Mesendoderm (in vitro differentiated cells): ENCODE results near the gene RNF6.

ENCODE experiments used
- DNase-seq: peaks from one replicate; pipeline ENCODE4 v3.0.0; 2013
- H2AK5ac ChIP-seq: 2 replicates; pipeline ENCODE4 v1.6.1; 2013; ENCODE audit warnings: low read length, inconsistent platforms
- H2BK120ac ChIP-seq: 2 replicates; pipeline ENCODE4 v1.6.1; 2013; ENCODE audit warnings: low read depth, mild to moderate bottlenecking, low read length, moderate library complexity, mixed read lengths
- H2BK15ac ChIP-seq: replicated peaks from 2 replicates; pipeline ENCODE4 v1.6.1; 2013; ENCODE audit warnings: low read depth, mild to moderate bottlenecking, moderate library complexity
- H2BK5ac ChIP-seq: 2 replicates; pipeline ENCODE4 v1.6.1; 2013; ENCODE audit warnings: low read length, inconsistent platforms
- H3K18ac ChIP-seq: 2 replicates; pipeline ENCODE4 v1.6.1; 2013; ENCODE audit warnings: mild to moderate bottlenecking, low read length, mixed read lengths
- H3K23ac ChIP-seq: one replicate; pipeline ENCODE4 v1.6.1; 2013; ENCODE audit warnings: low read length
- H3K27ac ChIP-seq: 2 replicates; pipeline ENCODE4 v1.5.1; 2013; ENCODE audit warnings: low read depth, mild to moderate bottlenecking, inconsistent platforms, low read length, moderate library complexity
- H3K27me3 ChIP-seq: 2 replicates; pipeline ENCODE4 v1.6.1; 2013; ENCODE audit warnings: low read length, control low read depth, mild to moderate bottlenecking, inconsistent platforms; ENCODE audit not compliant: insufficient read depth, poor library complexity
- H3K36me3 ChIP-seq: 2 replicates; pipeline ENCODE4 v1.6.1; 2013; ENCODE audit warnings: low read length, inconsistent platforms; ENCODE audit not compliant: control insufficient read depth, insufficient read depth
- H3K4ac ChIP-seq: one replicate; pipeline ENCODE4 v1.6.1; 2013; ENCODE audit warnings: low read depth, mild to moderate bottlenecking, low read length, moderate library complexity
- H3K4me1 ChIP-seq: 2 replicates; pipeline ENCODE4 v1.6.1; 2013; ENCODE audit warnings: low read depth, low read length, inconsistent platforms; ENCODE audit not compliant: control insufficient read depth
- H3K4me2 ChIP-seq: 2 replicates; pipeline ENCODE4 v1.6.1; 2013; ENCODE audit warnings: low read length
- H3K4me3 ChIP-seq: 2 replicates; pipeline ENCODE4 v1.5.1; 2013; ENCODE audit warnings: mild to moderate bottlenecking, low read length
- H3K56ac ChIP-seq: one replicate; pipeline ENCODE4 v1.6.1; 2013; ENCODE audit warnings: low read length
- H3K79me1 ChIP-seq: 2 replicates; pipeline ENCODE4 v1.6.1; 2013; ENCODE audit warnings: low read length, inconsistent platforms
- H3K79me2 ChIP-seq: 2 replicates; pipeline ENCODE4 v1.6.1; 2013; ENCODE audit warnings: mild to moderate bottlenecking, low read length; ENCODE audit not compliant: control insufficient read depth, insufficient read depth
- H3K9ac ChIP-seq: 2 replicates; pipeline ENCODE4 v1.6.1; 2013; ENCODE audit warnings: low read length, inconsistent platforms
- H4K5ac ChIP-seq: one replicate; pipeline ENCODE4 v1.6.1; 2013; ENCODE audit warnings: low read length
- H4K8ac ChIP-seq: one replicate; pipeline ENCODE4 v1.6.1; 2013; ENCODE audit warnings: low read depth, mild to moderate bottlenecking, control low read depth, low read length, moderate library complexity
- WGBS: extraction: QIAGEN DNeasy Blood & Tissue Kit; methylation state at CpG from one replicate; pipeline ENCODE4 v1.1.7; 2013; ENCODE audit warnings: low lambda C conversion rate, missing lambda C conversion rate; ENCODE audit not compliant: insufficient coverage; ENCODE audit errors: extremely low coverage; 5-methylcytosine and 5-hydroxymethylcytosine counted together

RNF6 gene

GRCh38 chr13:26179344-26179743, 42.8 kb downstream of the RNF6 start:
- Histone ChIP-seq H2BK5ac (no peak overlapping the region), H4K5ac (no peak overlapping the region), H3K9ac (no peak overlapping the region), H3K4me1 (no peaks in the 10 kb centered on the region), H3K36me3 (no peaks in the 10 kb centered on the region), H3K4me2 (no peak overlapping the region), H3K4ac (no peak overlapping the region), H3K4me3 (no peak overlapping the region), H3K56ac (no peak overlapping the region), H3K27me3 (no peaks in the 10 kb centered on the region), H3K79me1 (no peaks in the 10 kb centered on the region), H3K79me2 (no peaks in the 10 kb centered on the region), H2BK15ac (no peak overlapping the region), H3K23ac (no peak overlapping the region), H3K27ac (no peak overlapping the region), H2BK120ac (no peak overlapping the region), H2AK5ac (no peak overlapping the region), H4K8ac (no peak overlapping the region), H3K18ac (no peak overlapping the region)
- WGBS: no CpG with 5 or more reads among the region's 2 CpGs
- no peak for DNase-seq

GRCh38 chr13:26168835-26169234, 53.3 kb downstream of the RNF6 start:
- no peak overlapping the region for H2BK120ac ChIP-seq
- no peaks in the 10 kb centered on the region for H3K36me3 ChIP-seq
- H2AK5ac ChIP-seq: no peak overlapping the region
- no peak overlapping the region for H3K4me3 ChIP-seq
- H3K4ac ChIP-seq: no peak overlapping the region
- no peak overlapping the region for H2BK15ac ChIP-seq
- no peaks in the 10 kb centered on the region for H3K79me2 ChIP-seq
- no peak overlapping the region for H3K56ac ChIP-seq
- no peaks in the 10 kb centered on the region for H3K27me3 ChIP-seq
- H4K5ac ChIP-seq: no peak overlapping the region
- H2BK5ac ChIP-seq: no peak overlapping the region
- WGBS: no CpG with 5 or more reads among the region's 3 CpGs
- H4K8ac ChIP-seq: no peak overlapping the region
- no peak for DNase-seq
- no peak overlapping the region for H3K23ac ChIP-seq
- H3K4me1 ChIP-seq: no peaks in the 10 kb centered on the region
- H3K79me1 ChIP-seq: no peaks in the 10 kb centered on the region
- H3K4me2 ChIP-seq: no peak overlapping the region
- no peak overlapping the region for H3K27ac ChIP-seq
- no peak overlapping the region for H3K18ac ChIP-seq
- no peak overlapping the region for H3K9ac ChIP-seq

GRCh38 chr13:26168237-26168814, 53.8 kb downstream of the RNF6 start:
- H4K5ac ChIP-seq: no peak overlapping the region
- H2BK120ac ChIP-seq: no peak overlapping the region
- WGBS: no CpG with 5 or more reads among the region's 6 CpGs
- H4K8ac ChIP-seq: no peak overlapping the region
- no peak overlapping the region for H3K9ac ChIP-seq
- H3K18ac ChIP-seq: no peak overlapping the region
- DNase-seq: no peak
- no peaks in the 10 kb centered on the region for H3K79me2 ChIP-seq
- H3K4me3 ChIP-seq: no peak overlapping the region
- H2BK5ac ChIP-seq: no peak overlapping the region
- H3K56ac ChIP-seq: no peak overlapping the region
- no peak overlapping the region for H3K4me2 ChIP-seq
- H3K4ac ChIP-seq: no peak overlapping the region
- H3K23ac ChIP-seq: no peak overlapping the region
- no peak overlapping the region for H2AK5ac ChIP-seq
- no peaks in the 10 kb centered on the region for H3K4me1 ChIP-seq
- H2BK15ac ChIP-seq: no peak overlapping the region
- H3K27me3 ChIP-seq: no peaks in the 10 kb centered on the region
- no peaks in the 10 kb centered on the region for H3K79me1 ChIP-seq
- H3K36me3 ChIP-seq: no peaks in the 10 kb centered on the region
- no peak overlapping the region for H3K27ac ChIP-seq

DNA sequence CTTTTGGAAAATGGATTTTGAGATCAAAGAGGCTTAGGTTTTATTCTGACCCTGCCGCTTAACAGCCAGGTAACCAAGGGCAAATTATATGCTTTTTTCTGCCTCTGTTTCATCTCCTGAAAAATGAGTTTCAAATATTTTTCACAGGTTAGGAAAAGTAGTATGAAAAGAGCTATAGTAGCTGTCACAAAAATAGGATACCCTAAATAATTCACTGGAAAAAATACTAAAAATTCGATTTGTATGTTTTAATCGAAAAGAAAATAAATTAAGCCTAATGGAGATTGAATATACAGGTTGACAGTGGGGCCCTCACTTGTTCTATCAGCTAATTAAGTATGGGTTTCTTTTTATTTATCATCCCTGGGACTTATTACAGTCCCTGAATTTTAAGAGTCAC, 58.3 kb downstream of the RNF6 start:
- WGBS: 100% methylated on average over 2 of the region's 3 CpGs
- no peak overlapping the region for H4K8ac ChIP-seq
- H3K4me2 ChIP-seq: no peak overlapping the region
- H3K4me3 ChIP-seq: no peak overlapping the region
- no peak overlapping the region for H2BK15ac ChIP-seq
- H3K9ac ChIP-seq: no peak overlapping the region
- H3K27me3 ChIP-seq: no peaks in the 10 kb centered on the region
- no peaks in the 10 kb centered on the region for H3K4me1 ChIP-seq
- H3K56ac ChIP-seq: no peak overlapping the region
- no peak overlapping the region for H3K23ac ChIP-seq
- H2AK5ac ChIP-seq: no peak overlapping the region
- no peaks in the 10 kb centered on the region for H3K36me3 ChIP-seq
- no peaks in the 10 kb centered on the region for H3K79me1 ChIP-seq
- no peak overlapping the region for H3K18ac ChIP-seq
- no peak overlapping the region for H2BK5ac ChIP-seq
- H3K4ac ChIP-seq: no peak overlapping the region
- no peak overlapping the region for H4K5ac ChIP-seq
- H3K27ac ChIP-seq: no peak overlapping the region
- H2BK120ac ChIP-seq: no peak overlapping the region
- no peaks in the 10 kb centered on the region for H3K79me2 ChIP-seq
- DNase-seq: no peak
